Tibial nerve (tissue), 4 donors: Measurements from ENCODE around the gene LCE2D. TPM values are rescaled to one million over a fixed set of nuclear protein-coding genes. Genes with fewer than 3 reads are reported as not detected.

Experiments
- DNase-seq, 2 donors: peaks; one replicate each; pipeline ENCODE4 v3.0.0-alpha.2; 2019; ENCODE audit warnings: low spot score in 2 of 2
- H3K27ac ChIP-seq, 4 donors: fragments of 200-600 bp; sonication (generic) in 3 of 4; one replicate each; pipeline ENCODE4 v1.5.1; 2017 to 2019; ENCODE audit warnings: mild to moderate bottlenecking in 1 of 4
- H3K27me3 ChIP-seq, 2 donors: fragments of 200-600 bp; sonication (generic) in 1 of 2; one replicate each; pipeline versions ENCODE4 v1.5.1 to v1.6.0; 2017 to 2019
- H3K36me3 ChIP-seq, 3 donors: fragments of 200-600 bp; sonication (generic); one replicate each; pipeline ENCODE4 v1.5.1; 2018 to 2019
- H3K4me1 ChIP-seq, 4 donors: fragments of 200-600 bp; sonication (generic) in 3 of 4; one replicate each; pipeline ENCODE4 v1.5.1; 2017 to 2019
- H3K4me3 ChIP-seq, 4 donors: fragments of 200-600 bp; sonication (generic) in 3 of 4; one replicate each; pipeline ENCODE4 v1.5.1; 2017 to 2019; ENCODE audit warnings: mild to moderate bottlenecking in 1 of 4, moderate library complexity in 1 of 4
- H3K9me3 ChIP-seq, 4 donors: fragments of 200-600 bp; sonication (generic) in 3 of 4; one replicate each; pipeline ENCODE4 v1.5.1; 2017 to 2019
- CTCF ChIP-seq, 5 experiments: fragments of 200-600 bp in 3 of 5; fragments of 450-650 bp in 2 of 5; sonication (generic) in 3 of 5; IDR thresholded peaks; one replicate each; pipeline ENCODE4 v1.5.1; 2016 to 2019; ENCODE audit warnings: antibody characterized with exemption in 5 of 5, mild to moderate bottlenecking in 3 of 5, moderate library complexity in 2 of 5
- EP300 ChIP-seq, 2 donors: sonication (generic); formaldehyde crosslinking; IDR thresholded peaks; one replicate each; pipeline ENCODE4 v1.6.1; 2017; ENCODE audit warnings: antibody characterized with exemption in 2 of 2, mild to moderate bottlenecking in 1 of 2
- POLR2A ChIP-seq, 2 donors: fragments of 450-650 bp; IDR thresholded peaks; one replicate each; pipeline ENCODE4 v1.6.1; 2017; ENCODE audit warnings: antibody characterized with exemption in 2 of 2, mild to moderate bottlenecking in 2 of 2, moderate library complexity in 2 of 2
- WGBS, 2 donors: methylation state at CpG; one replicate each; pipeline ENCODE4 v1.1.5; 2018; 5-methylcytosine and 5-hydroxymethylcytosine counted together
- total RNA-seq, 4 donors: library from RNA; depleted of rRNA; stranded (reverse); fragments of >200 nt; gene quantifications; one replicate each; pipeline ENCODE4 v1.1.0, GENCODE V29; 2016

The LCE2D gene
- total RNA-seq, result not detected

- no peak for DNase-seq
- no peaks in the 10 kb centered on the region for H3K4me1 ChIP-seq
- no peak within 1 kb of the TSS for H3K27ac ChIP-seq
- H3K36me3 ChIP-seq, result no peaks in the 10 kb centered on the region
- H3K4me3 ChIP-seq, result no peak within 1 kb of the TSS
- H3K9me3 ChIP-seq, result no peaks in the 10 kb centered on the region
- WGBS, 2 donors, result 69 to 76% methylated on average over 3 of the region's 3 CpGs
- no peaks in the 10 kb centered on the region for H3K27me3 ChIP-seq
- no peak for TF ChIP-seq CTCF (IDR thresholded peaks at IDR 0.05)
- no peak for TF ChIP-seq EP300 (IDR thresholded peaks at IDR 0.05)
- no peak for TF ChIP-seq POLR2A (IDR thresholded peaks at IDR 0.05)
Observed at GRCh38 chr1:152663098-152663497, at the start of gene LCE2D. TSS of gene LCE2D (plus strand) at chr1:152663380. CDS start at chr1:152664106, 726 bp downstream.

DNA sequence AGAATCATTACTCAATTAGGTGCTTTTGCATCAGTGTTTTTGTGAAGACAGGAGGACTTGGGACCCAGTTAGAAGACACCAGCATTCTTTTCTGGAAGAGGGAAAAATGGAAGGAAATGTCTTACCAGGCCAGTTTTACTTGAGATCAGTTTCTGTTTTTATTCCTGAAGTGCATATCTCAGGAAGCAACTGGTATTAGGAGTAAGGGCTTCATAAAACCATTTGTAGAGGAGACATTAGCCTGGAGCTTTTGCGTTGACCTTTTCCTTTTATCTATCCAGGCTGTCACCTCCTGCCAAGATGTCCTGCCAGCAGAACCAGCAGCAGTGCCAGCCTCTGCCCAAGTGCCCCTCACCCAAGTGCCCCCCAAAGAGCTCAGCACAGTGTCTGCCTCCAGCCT is 49.7 kb upstream of the LCE2D start, which contains the start of gene LCE3B:
TSS of gene LCE3B (plus strand) at position 301 of the 400 bp plus-strand sequence. CDS start at position 301, 0 bp downstream.
- no peaks in the 10 kb centered on the region for H3K27me3 ChIP-seq
- peaks cover 0 to 14% (median 0%) of the 10 kb centered on the region in 4 donors for H3K9me3 ChIP-seq
- no peak for DNase-seq
- no peaks in the 10 kb centered on the region for H3K4me1 ChIP-seq
- no peak for TF ChIP-seq POLR2A (IDR thresholded peaks at IDR 0.05)
- TF ChIP-seq EP300 (IDR thresholded peaks at IDR 0.05), result no peak
- no peak for TF ChIP-seq CTCF (IDR thresholded peaks at IDR 0.05)
- no peak within 1 kb of the TSS for H3K4me3 ChIP-seq
- no peak within 1 kb of the TSS for H3K27ac ChIP-seq
- no peaks in the 10 kb centered on the region for H3K36me3 ChIP-seq
- 77 to 100% methylated on average over 1 of the region's 1 CpG for whole genome bisulfite sequencing, 2 donors

- peaks cover 0 to 39% (median 0%) of the 10 kb centered on the region in 4 donors for H3K9me3 ChIP-seq
- DNase-seq, result no peak
- no peaks in the 10 kb centered on the region for H3K4me1 ChIP-seq
- H3K27me3 ChIP-seq, result no peaks in the 10 kb centered on the region
- TF ChIP-seq CTCF (IDR thresholded peaks at IDR 0.05) (no peak), POLR2A (IDR thresholded peaks at IDR 0.05) (no peak), EP300 (IDR thresholded peaks at IDR 0.05) (no peak)
- no peak overlapping the region for H3K4me3 ChIP-seq
- 84 to 86% methylated on average over 3 of the region's 3 CpGs for WGBS, 2 donors
- no peak overlapping the region for H3K27ac ChIP-seq
- H3K36me3 ChIP-seq, result no peaks in the 10 kb centered on the region
Observed at GRCh38 chr1:152621993-152622392, 41.2 kb upstream of the LCE2D start.

DNA sequence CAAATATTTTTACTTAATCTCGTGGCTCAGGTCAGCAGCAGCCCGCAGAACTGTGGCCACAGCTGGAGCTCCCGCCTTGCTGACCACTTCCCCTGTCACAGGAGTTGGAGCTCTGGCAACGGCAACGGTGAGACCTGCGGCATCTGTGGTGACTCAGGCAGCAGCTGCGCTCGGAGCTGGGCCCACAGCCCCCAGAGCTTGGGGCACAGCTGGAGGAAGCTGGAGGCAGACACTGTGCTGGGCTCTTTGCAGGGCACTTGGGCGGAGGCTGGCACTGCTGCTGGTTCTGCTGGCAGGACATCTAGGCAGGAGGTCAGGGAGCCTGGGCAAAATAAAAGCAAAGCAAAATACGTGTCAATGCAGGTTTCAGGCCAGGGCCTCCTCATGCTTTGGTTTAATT is 40.4 kb upstream of the LCE2D start, which contains the start of gene LCE3A:
TSS of gene LCE3A (minus strand) at position 301 of the 400 bp plus-strand sequence. CDS start at position 301, 0 bp downstream.
- Histone ChIP-seq H3K27me3 (no peaks in the 10 kb centered on the region), H3K36me3 (no peaks in the 10 kb centered on the region), H3K4me3 (no peak within 1 kb of the TSS), H3K9me3 (peaks cover 0 to 32% (median 0%) of the 10 kb centered on the region in 4 donors), H3K27ac (no peak within 1 kb of the TSS), H3K4me1 (no peaks in the 10 kb centered on the region)
- TF ChIP-seq CTCF (IDR thresholded peaks at IDR 0.05), result no peak
- TF ChIP-seq POLR2A (IDR thresholded peaks at IDR 0.05), result no peak
- no peak for TF ChIP-seq EP300 (IDR thresholded peaks at IDR 0.05)
- 62 to 75% methylated on average over 10 of the region's 10 CpGs for WGBS, 2 donors
- DNase-seq, result no peak

DNA sequence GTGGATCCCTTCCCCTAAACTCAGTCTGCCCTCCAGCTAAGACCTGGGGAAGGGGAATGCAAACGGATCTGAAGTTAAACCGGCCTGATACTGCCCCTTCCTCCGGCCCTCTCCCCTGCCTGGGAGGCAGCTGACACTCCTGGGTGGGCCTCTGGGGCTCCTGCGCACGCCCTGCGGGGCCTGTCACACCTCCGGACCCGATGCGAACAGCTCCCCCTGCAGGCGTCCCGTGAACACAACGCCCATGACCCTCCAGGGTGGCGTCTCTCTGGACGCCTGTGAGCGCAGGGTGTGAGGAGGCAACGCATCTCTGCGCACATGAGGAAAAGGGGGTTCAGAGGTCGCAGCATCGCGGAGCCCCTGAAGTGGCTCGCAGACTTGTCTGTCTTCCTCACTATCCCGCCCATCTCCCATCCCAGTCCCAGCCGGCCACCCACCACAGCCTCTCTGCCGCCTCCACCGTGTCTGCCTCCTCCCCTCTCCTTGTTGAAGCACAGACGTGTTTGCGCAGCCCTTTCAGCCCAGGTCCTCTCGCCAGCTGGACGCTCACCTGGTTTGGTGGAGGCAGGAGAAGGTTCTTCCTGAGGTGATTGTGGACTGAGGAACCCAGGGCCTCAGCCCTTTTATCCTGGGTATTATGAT is 39.9 kb upstream of the LCE2D start:
- TF ChIP-seq POLR2A (IDR thresholded peaks at IDR 0.05), result no peak
- no peak for TF ChIP-seq EP300 (IDR thresholded peaks at IDR 0.05)
- no peak for TF ChIP-seq CTCF (IDR thresholded peaks at IDR 0.05)
- DNase-seq, result no peak
- Histone ChIP-seq H3K4me1 (no peaks in the 10 kb centered on the region), H3K4me3 (no peak overlapping the region), H3K9me3 (peaks cover 0 to 27% (median 0%) of the 10 kb centered on the region in 4 donors), H3K27me3 (no peaks in the 10 kb centered on the region), H3K36me3 (no peaks in the 10 kb centered on the region), H3K27ac (no peak overlapping the region)
- WGBS, 2 donors, result 24 to 33% methylated on average over 25 to 27 of the region's 29 CpGs
